ENCODE measurements around the gene HPS1. TPM values are rescaled to one million over a fixed set of nuclear protein-coding genes. Genes with fewer than 3 reads are reported as not detected.

HPS1 gene
- polyA plus RNA-seq, 1 donor, result 84.2 TPM

DNA sequence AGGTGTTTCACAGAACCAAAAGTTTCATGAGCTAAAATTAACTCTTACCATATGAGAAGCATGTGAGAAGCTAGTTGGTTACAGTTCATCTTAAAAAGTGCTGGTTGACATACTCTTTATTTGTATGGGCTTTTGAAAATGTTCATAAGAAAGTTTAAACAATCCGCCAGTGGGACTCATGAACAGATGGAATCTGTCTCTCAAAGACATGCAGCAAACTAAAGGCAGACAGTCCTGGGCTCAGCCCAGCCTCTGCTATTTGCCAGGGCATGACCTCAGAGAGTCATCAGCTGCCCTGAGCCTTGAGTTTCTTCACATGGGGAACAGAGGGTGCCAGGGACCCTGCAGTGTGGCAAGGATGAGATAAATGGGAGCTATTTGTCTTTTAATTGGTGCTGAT lies 35.0 kb downstream of the HPS1 start:
- Histone ChIP-seq H3K4me1 (ENCODE audit: control insufficient read depth, insufficient read depth, low read length) (peaks cover 14% of the 10 kb centered on the region), H3K27ac (ENCODE audit: low read length) (no peak overlapping the region), H3K4me3 (ENCODE audit: low read length) (no peak overlapping the region), H3K27me3 (ENCODE audit: control insufficient read depth, insufficient read depth, low read length) (no peaks in the 10 kb centered on the region), H3K36me3 (ENCODE audit: control insufficient read depth, insufficient read depth, low read length) (peaks cover 10% of the 10 kb centered on the region), H3K9me3 (ENCODE audit: control insufficient read depth, low read depth, low read length) (no peaks in the 10 kb centered on the region)
- no CpG with 5 or more reads among the region's 1 CpG for WGBS (ENCODE audit: insufficient coverage, low lambda C conversion rate)
- DNase-seq, result no peak

DNA sequence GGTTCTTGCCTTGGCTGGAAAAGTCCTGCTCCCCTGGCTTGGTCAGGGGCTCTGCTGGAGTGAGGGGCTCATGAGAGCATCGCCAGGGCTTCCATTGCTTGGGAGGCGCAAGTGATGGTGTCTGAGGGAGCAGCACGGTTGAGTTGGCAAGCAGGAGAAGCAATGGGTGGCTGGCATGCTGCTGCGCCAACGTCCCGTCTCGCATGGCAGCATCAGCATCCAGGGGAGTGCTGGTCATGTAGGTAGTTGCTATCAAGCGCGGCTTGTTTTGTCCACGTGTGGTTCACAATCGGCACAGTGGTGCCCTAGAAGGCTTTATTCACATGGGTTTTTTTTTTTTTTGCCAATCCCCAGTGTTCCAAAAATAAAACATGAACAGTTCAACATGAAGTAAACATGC lies 35.6 kb downstream of the HPS1 start:
- H3K9me3 ChIP-seq (ENCODE audit: control insufficient read depth, low read depth, low read length), result no peaks in the 10 kb centered on the region
- no CpG with 5 or more reads among the region's 11 CpGs for WGBS (ENCODE audit: insufficient coverage, low lambda C conversion rate)
- H3K27ac ChIP-seq (ENCODE audit: low read length), result no peak overlapping the region
- H3K27me3 ChIP-seq (ENCODE audit: control insufficient read depth, insufficient read depth, low read length), result no peaks in the 10 kb centered on the region
- no peak overlapping the region for H3K4me3 ChIP-seq (ENCODE audit: low read length)
- peaks cover 14% of the 10 kb centered on the region for H3K4me1 ChIP-seq (ENCODE audit: control insufficient read depth, insufficient read depth, low read length)
- peaks cover 5% of the 10 kb centered on the region for H3K36me3 ChIP-seq (ENCODE audit: control insufficient read depth, insufficient read depth, low read length)
- no peak for DNase-seq

DNA sequence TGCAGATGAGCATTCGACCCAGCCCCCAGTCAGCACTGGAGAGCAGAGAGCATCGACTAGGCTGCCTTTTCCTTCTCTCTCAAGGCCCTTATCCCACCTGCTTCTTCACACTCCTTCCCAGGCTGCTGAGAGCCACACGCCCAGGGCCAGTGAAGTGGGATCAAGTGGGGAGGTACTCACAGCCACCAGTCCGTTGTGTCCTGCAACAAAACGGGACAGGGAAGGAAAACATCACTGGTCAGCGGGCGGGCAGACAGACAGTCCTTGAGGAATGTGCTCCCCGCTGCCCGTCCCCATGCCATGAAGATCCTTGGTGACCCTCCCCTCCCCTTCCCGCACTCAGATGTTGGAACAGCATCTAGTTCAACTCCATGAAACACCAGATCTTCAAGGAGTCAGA lies 36.0 kb downstream of the HPS1 start:
- no CpG with 5 or more reads among the region's 10 CpGs for WGBS (ENCODE audit: insufficient coverage, low lambda C conversion rate)
- no peak for DNase-seq
- no peak overlapping the region for H3K4me3 ChIP-seq (ENCODE audit: low read length)

DNA sequence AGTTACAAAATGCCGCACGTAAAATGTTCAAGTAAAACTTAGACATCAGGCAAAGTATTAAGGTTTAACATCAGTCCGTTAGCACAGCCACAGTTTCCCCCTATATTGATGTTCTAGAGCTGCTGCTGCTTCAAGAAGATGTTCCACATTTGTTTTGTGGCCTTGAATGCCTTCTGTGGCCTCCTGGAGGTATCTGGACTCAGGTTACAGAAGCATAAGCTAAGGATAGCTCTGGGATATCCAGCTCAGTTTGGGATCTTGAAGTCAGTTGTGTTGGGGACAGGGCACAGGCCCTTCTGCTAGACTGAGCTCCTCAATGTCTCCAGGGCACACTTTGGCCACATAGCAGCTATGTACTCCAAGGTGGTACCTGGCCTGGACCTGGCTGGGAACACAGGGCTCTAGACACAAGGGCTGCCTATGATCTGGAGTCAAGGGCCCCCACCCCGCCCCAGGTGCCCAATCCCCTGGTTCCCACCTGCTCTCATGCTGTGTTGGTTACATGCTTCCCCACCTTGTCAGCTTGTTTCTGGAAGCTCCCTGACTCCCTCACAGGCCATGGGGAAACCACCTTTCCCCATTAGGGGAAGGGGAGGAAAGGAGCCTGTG lies 36.5 kb downstream of the HPS1 start:
- H3K4me3 ChIP-seq (ENCODE audit: low read length), result no peak overlapping the region
- DNase-seq, result no peak
- H3K4me1 ChIP-seq (ENCODE audit: control insufficient read depth, insufficient read depth, low read length), result peaks cover 7% of the 10 kb centered on the region
- no peaks in the 10 kb centered on the region for H3K27me3 ChIP-seq (ENCODE audit: control insufficient read depth, insufficient read depth, low read length)
- no peaks in the 10 kb centered on the region for H3K9me3 ChIP-seq (ENCODE audit: control insufficient read depth, low read depth, low read length)
- H3K36me3 ChIP-seq (ENCODE audit: control insufficient read depth, insufficient read depth, low read length), result no peaks in the 10 kb centered on the region
- H3K27ac ChIP-seq (ENCODE audit: low read length), result no peak overlapping the region
- WGBS (ENCODE audit: insufficient coverage, low lambda C conversion rate), result 100% methylated on average over 2 of the region's 4 CpGs

More for the DNA sequence above, 36.0 kb downstream of the HPS1 start:
- Histone ChIP-seq H3K27me3 (ENCODE audit: control insufficient read depth, insufficient read depth, low read length) (no peaks in the 10 kb centered on the region), H3K9me3 (ENCODE audit: control insufficient read depth, low read depth, low read length) (no peaks in the 10 kb centered on the region), H3K27ac (ENCODE audit: low read length) (no peak overlapping the region), H3K36me3 (ENCODE audit: control insufficient read depth, insufficient read depth, low read length) (peaks cover 3% of the 10 kb centered on the region), H3K4me1 (ENCODE audit: control insufficient read depth, insufficient read depth, low read length) (peaks cover 12% of the 10 kb centered on the region)

DNA sequence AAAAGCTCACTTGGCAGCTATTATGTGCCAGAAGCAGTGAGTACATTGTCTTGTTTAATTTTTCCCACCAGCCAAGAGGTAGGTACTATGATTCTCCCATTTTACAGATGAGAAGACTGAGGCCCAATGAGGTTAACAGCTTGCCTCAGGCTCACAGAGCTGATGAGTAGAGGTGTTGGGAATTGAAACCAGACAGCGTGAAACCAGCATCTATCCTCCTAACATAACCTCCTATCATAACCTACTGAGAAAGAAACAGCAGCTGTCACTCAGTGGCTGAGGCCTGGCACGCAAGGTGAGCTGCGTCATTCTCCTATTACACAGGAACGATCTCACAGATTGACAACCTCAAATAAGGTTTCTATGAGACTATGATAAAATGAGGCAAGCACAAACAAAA lies 37.9 kb downstream of the HPS1 start:
- Histone ChIP-seq H3K9me3 (ENCODE audit: control insufficient read depth, low read depth, low read length) (no peaks in the 10 kb centered on the region), H3K4me1 (ENCODE audit: control insufficient read depth, insufficient read depth, low read length) (peaks cover 6% of the 10 kb centered on the region), H3K4me3 (ENCODE audit: low read length) (no peak overlapping the region), H3K27me3 (ENCODE audit: control insufficient read depth, insufficient read depth, low read length) (no peaks in the 10 kb centered on the region), H3K36me3 (ENCODE audit: control insufficient read depth, insufficient read depth, low read length) (no peaks in the 10 kb centered on the region), H3K27ac (ENCODE audit: low read length) (no peak overlapping the region)
- no peak for DNase-seq
- WGBS (ENCODE audit: insufficient coverage, low lambda C conversion rate), result no CpG with 5 or more reads among the region's 4 CpGs

DNA sequence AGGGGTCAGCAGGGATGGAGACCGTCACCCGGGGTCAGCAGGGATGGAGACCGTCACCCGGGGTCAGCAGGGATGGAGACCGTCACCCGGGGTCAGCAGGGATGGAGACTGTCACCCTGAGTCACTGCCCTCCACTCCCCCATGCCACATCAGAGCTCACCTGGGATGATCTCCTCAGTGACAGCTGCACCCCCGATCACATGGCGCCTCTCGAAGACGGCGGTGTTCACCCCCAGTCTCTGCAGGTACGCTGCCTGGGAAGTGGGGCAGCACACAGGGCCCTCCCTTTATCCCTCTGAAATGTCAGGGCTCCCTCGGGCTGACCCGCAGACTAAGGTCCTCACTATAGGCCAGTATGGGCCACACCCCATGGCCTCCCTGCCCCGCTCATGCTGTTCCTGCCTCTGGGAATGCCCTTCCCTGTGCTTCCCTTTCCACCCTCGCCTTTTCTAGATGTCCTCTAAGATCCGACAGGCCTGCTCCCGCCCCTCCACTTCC lies 38.9 kb downstream of the HPS1 start:
- Histone ChIP-seq H3K36me3 (ENCODE audit: control insufficient read depth, insufficient read depth, low read length) (peaks cover under 1% of the 10 kb centered on the region), H3K9me3 (ENCODE audit: control insufficient read depth, low read depth, low read length) (no peaks in the 10 kb centered on the region), H3K27ac (ENCODE audit: low read length) (no peak overlapping the region), H3K27me3 (ENCODE audit: control insufficient read depth, insufficient read depth, low read length) (no peaks in the 10 kb centered on the region), H3K4me3 (ENCODE audit: low read length) (no peak overlapping the region), H3K4me1 (ENCODE audit: control insufficient read depth, insufficient read depth, low read length) (peaks cover 6% of the 10 kb centered on the region)
- 90% methylated on average over 2 of the region's 18 CpGs for whole genome bisulfite sequencing (ENCODE audit: insufficient coverage, low lambda C conversion rate)
- DNase-seq, result no peak

DNA sequence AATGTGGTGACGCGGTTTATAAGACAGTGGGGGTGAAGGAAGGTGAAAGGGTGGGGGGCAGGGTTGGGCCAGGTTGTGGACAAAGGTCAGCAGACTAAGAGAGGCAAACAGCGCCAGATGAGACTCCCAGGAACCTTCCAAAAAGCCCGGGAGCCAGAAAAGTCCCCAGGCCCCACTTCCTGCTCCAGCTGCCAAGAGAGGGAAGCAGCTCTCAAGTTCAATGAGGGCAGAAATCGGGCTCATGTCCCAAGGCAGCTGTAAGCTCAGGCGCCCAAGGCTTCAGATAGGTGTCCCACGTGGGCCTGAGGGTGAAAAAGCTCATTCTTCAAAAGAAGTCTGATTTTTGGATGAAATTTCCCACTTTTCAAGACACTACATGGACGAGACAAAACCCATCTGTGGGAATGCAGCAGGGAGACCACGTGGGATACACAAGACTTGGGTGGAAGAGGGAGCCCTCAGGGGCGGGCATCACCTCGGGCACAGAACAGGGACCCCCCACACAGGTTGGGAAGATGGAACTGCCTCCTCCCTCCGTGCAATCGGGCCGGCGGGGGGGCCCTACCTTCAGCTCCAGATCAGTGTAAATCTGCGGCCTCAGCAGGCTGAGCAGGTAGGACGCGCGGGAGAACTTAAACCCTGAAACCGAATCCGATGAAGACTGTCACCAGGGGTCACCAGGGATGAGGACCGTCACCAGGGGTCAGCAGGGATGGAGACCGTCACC lies 39.6 kb downstream of the HPS1 start:
- Histone ChIP-seq H3K4me1 (ENCODE audit: control insufficient read depth, insufficient read depth, low read length) (peaks cover 6% of the 10 kb centered on the region), H3K4me3 (ENCODE audit: low read length) (no peak overlapping the region), H3K9me3 (ENCODE audit: control insufficient read depth, low read depth, low read length) (no peaks in the 10 kb centered on the region), H3K27ac (ENCODE audit: low read length) (no peak overlapping the region), H3K27me3 (ENCODE audit: control insufficient read depth, insufficient read depth, low read length) (no peaks in the 10 kb centered on the region), H3K36me3 (ENCODE audit: control insufficient read depth, insufficient read depth, low read length) (peaks cover 4% of the 10 kb centered on the region)
- WGBS (ENCODE audit: insufficient coverage, low lambda C conversion rate), result no CpG with 5 or more reads among the region's 23 CpGs
- no peak for DNase-seq

DNA sequence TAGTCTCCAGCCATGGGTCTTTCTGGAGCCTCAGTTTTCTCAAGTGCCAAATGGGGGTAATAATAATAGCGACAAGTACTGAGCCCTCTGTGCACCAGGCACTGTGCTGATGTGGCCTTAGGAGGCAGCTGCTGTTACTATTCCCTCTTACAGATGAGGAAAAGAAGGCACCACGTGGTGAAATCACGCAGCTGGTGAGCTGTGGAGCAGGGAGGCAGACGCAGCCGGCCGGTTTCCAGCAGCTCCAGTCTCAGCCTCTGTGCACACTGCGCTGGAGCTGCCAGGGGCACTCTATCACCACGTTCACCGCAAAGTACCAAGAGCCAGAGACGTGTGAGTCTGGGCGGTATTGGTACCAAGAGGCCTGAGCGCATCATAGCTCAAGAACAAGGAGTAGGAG lies 41.3 kb downstream of the HPS1 start:
- peaks cover 4% of the 10 kb centered on the region for H3K36me3 ChIP-seq (ENCODE audit: control insufficient read depth, insufficient read depth, low read length)
- no peak for DNase-seq
- no peak overlapping the region for H3K27ac ChIP-seq (ENCODE audit: low read length)
- H3K4me1 ChIP-seq (ENCODE audit: control insufficient read depth, insufficient read depth, low read length), result peaks cover 6% of the 10 kb centered on the region
- H3K27me3 ChIP-seq (ENCODE audit: control insufficient read depth, insufficient read depth, low read length), result no peaks in the 10 kb centered on the region
- no peak overlapping the region for H3K4me3 ChIP-seq (ENCODE audit: low read length)
- H3K9me3 ChIP-seq (ENCODE audit: control insufficient read depth, low read depth, low read length), result no peaks in the 10 kb centered on the region
- WGBS (ENCODE audit: insufficient coverage, low lambda C conversion rate), result no CpG with 5 or more reads among the region's 12 CpGs

DNA sequence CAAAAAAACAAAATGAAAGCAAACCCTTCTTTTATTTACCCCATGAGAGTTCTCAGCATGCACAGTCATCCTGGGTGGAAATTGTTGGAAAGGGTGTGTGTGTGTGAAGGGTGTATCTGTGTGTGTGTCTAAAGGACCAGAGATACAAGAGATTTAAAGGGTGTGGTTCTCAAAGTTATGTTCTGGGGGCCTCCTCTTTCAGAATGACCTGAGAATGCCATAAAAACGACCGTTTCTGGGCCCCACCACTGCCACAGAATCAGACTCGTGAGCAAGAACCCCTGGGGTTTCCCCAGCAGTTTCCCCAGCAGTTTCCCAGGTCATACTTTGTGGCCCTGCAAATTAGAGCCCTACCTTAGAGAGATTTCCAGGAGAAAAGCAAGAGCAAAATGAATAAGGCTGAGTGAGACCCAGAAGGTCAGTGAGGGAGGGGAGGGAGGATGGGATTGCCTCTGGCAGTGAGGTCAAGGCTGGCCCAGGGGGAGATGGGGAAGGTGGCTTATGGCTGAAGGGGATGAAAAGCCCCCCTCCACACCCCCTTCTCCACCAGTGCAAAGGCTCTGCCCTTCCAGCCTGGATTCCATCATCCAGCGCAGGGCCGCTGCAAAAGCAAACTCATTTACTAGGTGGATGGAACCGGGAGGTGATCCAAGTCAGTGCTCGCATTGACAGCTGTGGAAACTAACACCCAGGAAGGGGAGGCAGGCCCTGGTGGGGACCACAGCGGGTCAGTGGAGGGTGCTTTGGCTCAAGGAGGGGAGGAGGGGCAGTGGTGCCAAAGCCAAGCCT lies 42.0 kb downstream of the HPS1 start:
- DNase-seq, result peak in 1 of 2 donors; percentile 43
- Histone ChIP-seq H3K4me3 (ENCODE audit: low read length) (no peak overlapping the region), H3K27ac (ENCODE audit: low read length) (no peak overlapping the region), H3K27me3 (ENCODE audit: control insufficient read depth, insufficient read depth, low read length) (no peaks in the 10 kb centered on the region), H3K36me3 (ENCODE audit: control insufficient read depth, insufficient read depth, low read length) (peaks cover 4% of the 10 kb centered on the region), H3K9me3 (ENCODE audit: control insufficient read depth, low read depth, low read length) (no peaks in the 10 kb centered on the region), H3K4me1 (ENCODE audit: control insufficient read depth, insufficient read depth, low read length) (peaks cover 6% of the 10 kb centered on the region)
- no CpG with 5 or more reads among the region's 8 CpGs for WGBS (ENCODE audit: insufficient coverage, low lambda C conversion rate)

DNA sequence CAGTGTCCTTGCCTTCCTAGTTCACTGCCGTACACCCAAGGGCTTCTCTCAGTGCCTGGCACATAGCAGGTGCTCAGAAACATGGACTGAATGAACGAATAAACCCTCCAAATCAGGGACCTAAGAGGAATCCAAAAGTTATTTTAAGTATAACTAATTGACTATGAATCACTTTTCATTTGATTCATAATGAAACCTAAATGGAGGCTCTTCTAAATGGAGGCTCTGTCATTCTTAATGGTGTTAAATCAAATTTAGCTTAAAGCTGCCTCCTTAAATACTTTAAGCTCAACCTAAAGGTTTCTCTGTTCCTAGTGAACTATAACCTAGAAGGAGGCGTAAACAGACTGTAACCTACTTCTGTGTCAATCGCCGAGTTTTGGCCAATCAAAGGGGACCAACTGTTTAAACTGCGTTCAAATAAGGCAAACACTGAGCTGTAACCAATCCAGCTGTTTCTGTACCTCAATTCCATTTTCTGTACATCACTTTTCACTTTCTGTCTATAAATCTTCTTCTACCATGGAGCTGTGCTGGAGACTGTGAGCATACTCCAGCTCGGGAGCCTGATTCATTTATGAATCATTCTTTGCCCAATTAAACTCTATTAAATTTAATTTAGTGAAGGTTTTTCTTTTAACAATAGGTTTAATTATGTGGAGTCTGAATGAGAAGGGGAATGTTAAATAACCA lies 42.8 kb downstream of the HPS1 start:
- no peaks in the 10 kb centered on the region for H3K9me3 ChIP-seq (ENCODE audit: control insufficient read depth, low read depth, low read length)
- H3K27ac ChIP-seq (ENCODE audit: low read length), result no peak overlapping the region
- 93% methylated on average over 2 of the region's 7 CpGs for WGBS (ENCODE audit: insufficient coverage, low lambda C conversion rate)
- H3K27me3 ChIP-seq (ENCODE audit: control insufficient read depth, insufficient read depth, low read length), result no peaks in the 10 kb centered on the region
- no peak overlapping the region for H3K4me3 ChIP-seq (ENCODE audit: low read length)
- peaks cover 4% of the 10 kb centered on the region for H3K36me3 ChIP-seq (ENCODE audit: control insufficient read depth, insufficient read depth, low read length)
- H3K4me1 ChIP-seq (ENCODE audit: control insufficient read depth, insufficient read depth, low read length), result peaks cover 6% of the 10 kb centered on the region
- no peak for DNase-seq
